Right cardiac atrium (tissue), 5 donors: ENCODE results near the gene SLC9A9. TPM values are rescaled to one million over a fixed set of nuclear protein-coding genes. Genes with fewer than 3 reads are reported as not detected.
"Not testable (repeated sequence)": the region's sequence is repeated elsewhere in the genome, so short reads cannot be mapped to it uniquely, and the experiment has no call there.

Experiments used
- ATAC-seq, 2 donors: fragments of 200-7000 bp; cut with Tn5 transposase; one replicate each; pipeline versions ENCODE4 v1.8.0 to v1.9.1; 2020; ENCODE audit warnings: moderate library complexity in 2 of 2, mild to moderate bottlenecking in 1 of 2
- DNase-seq, 3 donors: peaks; one replicate each; pipeline ENCODE4 v3.0.0-alpha.2; 2020
- H3K27ac ChIP-seq: one replicate; pipeline ENCODE4 v1.5.1; 2013; ENCODE audit warnings: mild to moderate bottlenecking, low read length, control low read depth, moderate library complexity
- H3K27me3 ChIP-seq: one replicate; pipeline ENCODE4 v1.6.1; 2013; ENCODE audit not compliant: control insufficient read depth, insufficient read depth
- H3K4me1 ChIP-seq: one replicate; pipeline ENCODE4 v1.6.1; 2013; ENCODE audit warnings: low read length; ENCODE audit not compliant: control insufficient read depth, insufficient read depth
- H3K4me3 ChIP-seq: one replicate; pipeline ENCODE4 v1.5.1; 2013; ENCODE audit warnings: low read length, control low read depth
- H3K9me3 ChIP-seq: one replicate; pipeline ENCODE4 v1.6.1; 2013; ENCODE audit warnings: low read length; ENCODE audit not compliant: control insufficient read depth
- WGBS: extraction: QIAGEN DNeasy Blood & Tissue Kit; methylation state at CpG from one replicate; pipeline ENCODE4 v1.1.7; 2013; 5-methylcytosine and 5-hydroxymethylcytosine counted together
- intact Hi-C, 4 donors: fragments of 100-400 bp; cut with DNase I; formaldehyde crosslinking; loops; one replicate each; pipeline versions ENCODE4 v1.11.0 to v1.14.0; 2022 to 2023
- polyA plus RNA-seq: library from polyadenylated mRNA; stranded (reverse); fragments of 200-250 nt; gene quantifications from one replicate; pipeline ENCODE4 v1.2.3, GENCODE V29; 2013
- total RNA-seq, 4 donors: library from RNA; stranded (reverse); fragmentation: NEBNext Ultra II Directional; extraction: Animal tissue kit (Norgen Biotek cat#: 25700); gene quantifications; one replicate each; pipeline ENCODE4 v1.2.1, GENCODE V29; 2021
- donor health status: healthy with polysubstance abuse.
- donor health status: DM: no; HTN: yes; CAD: no.
- donor health status: DM: no; HTN: no; CAD: no.
- donor health status: DM: no; HTN: yes; CAD: no; lungs with severe emphysema.
- donor health status: DM: yes; HTN: yes; CAD: no.

The SLC9A9 gene
- total and polyA plus RNA-seq, 5 donors: 3.6 to 14.9 (median 9.2) TPM

DNA sequence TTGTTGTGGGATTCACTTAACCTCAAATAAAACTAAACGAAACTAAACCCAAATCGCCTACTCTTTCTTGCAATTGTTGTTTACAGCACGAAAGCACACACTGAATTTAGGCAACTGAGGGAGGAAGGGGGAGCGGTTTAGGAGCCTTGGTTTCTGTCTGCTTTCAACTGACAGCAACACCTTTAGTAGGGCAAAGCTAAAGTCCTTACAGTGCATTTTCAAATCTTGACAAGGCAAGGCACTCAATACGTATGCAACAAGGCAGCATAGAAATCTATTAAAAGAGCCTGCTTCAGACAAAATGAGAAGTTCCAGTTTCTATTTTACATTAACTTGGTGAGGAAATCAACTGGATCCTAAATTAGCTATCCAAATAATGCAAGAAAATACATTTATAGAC, 554.1 kb downstream of the SLC9A9 start:
- H3K9me3 ChIP-seq: no peaks in the 10 kb centered on the region
- WGBS: 90% methylated on average over 5 of the region's 5 CpGs
- DNase-seq: no peak
- H3K27ac ChIP-seq: no peak overlapping the region
- no peaks in the 10 kb centered on the region for H3K27me3 ChIP-seq
- peaks cover 3% of the 10 kb centered on the region for H3K4me1 ChIP-seq
- no peak overlapping the region for H3K4me3 ChIP-seq
- intact Hi-C loops: no loop called here
- ATAC-seq: no peak

- no peak overlapping the region for H3K27ac ChIP-seq
- H3K4me3 ChIP-seq: no peak overlapping the region
- ATAC-seq (peak; percentile 39 to 57), DNase-seq (peak; percentile 35 to 74 (median 70))
- no peaks in the 10 kb centered on the region for H3K27me3 ChIP-seq
- intact Hi-C loops: no loop called here
- 48% methylated on average over 3 of the region's 3 CpGs for WGBS
- H3K9me3 ChIP-seq: no peaks in the 10 kb centered on the region
- H3K4me1 ChIP-seq: peaks cover 3% of the 10 kb centered on the region
These were observed 556.3 kb downstream of the SLC9A9 start for GRCh38 chr3:143291836-143292447.

GRCh38 chr3:143288944-143289343, 559.3 kb downstream of the SLC9A9 start:
- peaks cover 3% of the 10 kb centered on the region for H3K4me1 ChIP-seq
- H3K27ac ChIP-seq: no peak overlapping the region
- no peak for DNase-seq
- no peak for ATAC-seq
- no peaks in the 10 kb centered on the region for H3K9me3 ChIP-seq
- intact Hi-C loops: no loop called here
- no peak overlapping the region for H3K4me3 ChIP-seq
- no peaks in the 10 kb centered on the region for H3K27me3 ChIP-seq
- 82% methylated on average over 2 of the region's 2 CpGs for WGBS

GRCh38 chr3:143287403-143287802, 560.9 kb downstream of the SLC9A9 start:
- no peaks in the 10 kb centered on the region for H3K9me3 ChIP-seq
- intact Hi-C loops: no loop called here
- peaks cover 3% of the 10 kb centered on the region for H3K4me1 ChIP-seq
- H3K27me3 ChIP-seq: no peaks in the 10 kb centered on the region
- ATAC-seq (no peak), DNase-seq (no peak)
- WGBS: 82% methylated on average over 2 of the region's 2 CpGs
- H3K4me3 ChIP-seq: no peak overlapping the region
- no peak overlapping the region for H3K27ac ChIP-seq

GRCh38 chr3:143286392-143287010, 561.8 kb downstream of the SLC9A9 start:
- Histone ChIP-seq H3K27ac (no peak overlapping the region), H3K27me3 (no peaks in the 10 kb centered on the region), H3K4me3 (no peak overlapping the region), H3K9me3 (no peaks in the 10 kb centered on the region), H3K4me1 (peaks cover 3% of the 10 kb centered on the region)
- no peak for DNase-seq
- intact Hi-C loops: no loop called here
- ATAC-seq: no peak
- 90% methylated on average over 3 of the region's 3 CpGs for WGBS

DNA sequence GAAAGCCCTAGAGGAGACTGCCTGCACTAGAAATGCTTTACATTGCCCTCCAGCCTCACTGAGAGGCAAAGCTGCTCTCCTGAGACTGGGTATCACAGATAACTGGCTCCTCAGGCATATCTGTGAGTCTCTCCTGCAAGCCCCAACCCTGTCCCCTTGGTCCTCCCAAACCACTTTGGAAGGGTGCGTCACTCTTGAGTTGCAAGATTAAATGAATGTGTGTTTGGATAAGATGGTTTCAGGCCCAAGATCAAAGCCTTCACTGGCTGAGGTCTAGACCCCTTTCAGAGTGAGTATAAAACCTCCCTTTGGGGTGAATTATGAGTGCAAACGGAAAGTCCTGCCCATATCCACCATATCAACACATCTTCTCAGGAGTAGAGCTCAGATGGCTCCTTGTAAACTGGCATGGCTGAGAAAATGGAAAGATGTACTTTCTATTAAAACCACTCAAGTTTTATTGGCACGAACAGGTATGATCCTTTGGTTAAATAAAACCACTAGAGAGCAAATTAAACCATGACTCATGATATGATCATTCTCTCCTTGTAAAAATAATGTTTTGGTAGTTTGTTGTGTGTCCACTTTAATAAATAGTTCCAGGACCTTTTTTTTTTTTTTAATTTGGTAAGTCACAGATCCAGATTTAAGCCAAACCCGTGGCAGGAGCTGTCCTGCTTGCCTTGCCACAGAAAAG, 564.7 kb downstream of the SLC9A9 start:
- ATAC-seq: no peak
- WGBS: 90% methylated on average over 4 of the region's 4 CpGs
- intact Hi-C loops: no loop called here

DNA sequence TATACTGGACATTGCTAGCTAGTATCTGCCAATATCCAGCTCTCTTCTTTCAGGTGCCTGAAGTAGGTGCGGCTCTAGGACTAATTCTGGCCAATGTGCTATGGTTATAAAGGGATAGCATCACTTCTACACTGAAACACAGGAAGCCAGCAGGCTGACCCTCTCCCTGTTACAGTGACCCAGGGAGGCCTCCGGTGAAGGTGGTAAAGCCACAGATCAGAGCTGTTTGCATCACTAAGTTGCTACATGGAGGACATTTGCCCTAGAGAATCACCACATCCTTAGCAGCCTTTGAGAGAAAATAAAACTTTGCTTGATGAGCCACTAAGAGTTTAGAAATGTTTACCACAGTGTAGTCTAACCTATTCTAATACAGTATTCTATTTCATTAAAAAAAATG, 567.3 kb downstream of the SLC9A9 start:
- H3K27me3 ChIP-seq: no peaks in the 10 kb centered on the region
- H3K27ac ChIP-seq: no peak overlapping the region
- ATAC-seq: no peak
- intact Hi-C loops: no loop called here
- H3K4me1 ChIP-seq: no peaks in the 10 kb centered on the region
- DNase-seq: no peak
- H3K9me3 ChIP-seq: no peaks in the 10 kb centered on the region
- no peak overlapping the region for H3K4me3 ChIP-seq
- WGBS: 92% methylated on average over 2 of the region's 2 CpGs

More for the DNA sequence above, 564.7 kb downstream of the SLC9A9 start:
- DNase-seq: no peak
- Histone ChIP-seq H3K4me1 (no peaks in the 10 kb centered on the region), H3K27ac (no peak overlapping the region), H3K4me3 (no peak overlapping the region), H3K27me3 (no peaks in the 10 kb centered on the region), H3K9me3 (no peaks in the 10 kb centered on the region)

DNA sequence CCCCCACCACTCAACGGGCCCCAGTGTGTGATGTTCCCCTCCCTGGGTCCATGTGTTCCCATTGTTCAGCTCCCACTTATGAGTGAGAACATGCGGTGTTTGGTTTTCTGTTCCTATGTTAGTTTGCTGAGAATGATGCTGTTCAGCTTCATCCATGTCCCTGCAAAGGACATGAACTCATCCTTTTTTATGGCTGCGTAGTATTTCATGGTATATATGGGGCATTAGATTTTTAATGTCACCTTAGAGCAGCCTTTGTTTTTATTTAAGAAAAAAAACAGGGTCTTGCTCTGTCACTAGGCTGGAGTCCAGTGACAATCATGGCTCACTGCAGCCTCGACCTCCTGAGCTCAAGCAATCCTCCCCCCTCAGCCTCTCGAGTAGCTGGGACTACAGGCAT, 568.7 kb downstream of the SLC9A9 start:
- WGBS: 98% methylated on average over 5 of the region's 5 CpGs

GRCh38 chr3:143278721-143279120, 569.5 kb downstream of the SLC9A9 start:
- WGBS: 75% methylated on average over 1 of the region's 1 CpG
- no peaks in the 10 kb centered on the region for H3K9me3 ChIP-seq
- ATAC-seq (no peak), DNase-seq (no peak)
- no peaks in the 10 kb centered on the region for H3K27me3 ChIP-seq
- no peak overlapping the region for H3K4me3 ChIP-seq
- no peak overlapping the region for H3K27ac ChIP-seq
- intact Hi-C loops: no loop called here
- no peaks in the 10 kb centered on the region for H3K4me1 ChIP-seq

More for the DNA sequence above, 568.7 kb downstream of the SLC9A9 start:
- intact Hi-C loops, H3K4me1 ChIP-seq, H3K4me3 ChIP-seq, H3K9me3 ChIP-seq, ATAC-seq, DNase-seq, H3K27me3 ChIP-seq, H3K27ac ChIP-seq: not testable (repeated sequence)

GRCh38 chr3:143277531-143277930, 570.7 kb downstream of the SLC9A9 start:
- no peaks in the 10 kb centered on the region for H3K27me3 ChIP-seq
- H3K27ac ChIP-seq: no peak overlapping the region
- intact Hi-C loops: no loop called here
- H3K4me3 ChIP-seq: no peak overlapping the region
- no peaks in the 10 kb centered on the region for H3K4me1 ChIP-seq
- 95% methylated on average over 2 of the region's 2 CpGs for WGBS
- H3K9me3 ChIP-seq: no peaks in the 10 kb centered on the region
- no peak for DNase-seq
- ATAC-seq: no peak

- no peak for DNase-seq
- intact Hi-C loops: no loop called here
- no peak for ATAC-seq
- Histone ChIP-seq H3K27ac (no peak overlapping the region), H3K27me3 (no peaks in the 10 kb centered on the region), H3K4me3 (no peak overlapping the region), H3K4me1 (no peaks in the 10 kb centered on the region), H3K9me3 (no peaks in the 10 kb centered on the region)
These were observed 571.7 kb downstream of the SLC9A9 start for GRCh38 chr3:143276592-143276991.
